Measurements from ENCODE around the gene PTPRC. TPM values are rescaled to one million over a fixed set of nuclear protein-coding genes. Genes with fewer than 3 reads are reported as not detected.

Gene PTPRC
- total and polyA plus RNA-seq, 2 donors (not counting 1 experiment from before 2014, with no cell fraction given) = under 0.01 to 0.11 TPM

DNA sequence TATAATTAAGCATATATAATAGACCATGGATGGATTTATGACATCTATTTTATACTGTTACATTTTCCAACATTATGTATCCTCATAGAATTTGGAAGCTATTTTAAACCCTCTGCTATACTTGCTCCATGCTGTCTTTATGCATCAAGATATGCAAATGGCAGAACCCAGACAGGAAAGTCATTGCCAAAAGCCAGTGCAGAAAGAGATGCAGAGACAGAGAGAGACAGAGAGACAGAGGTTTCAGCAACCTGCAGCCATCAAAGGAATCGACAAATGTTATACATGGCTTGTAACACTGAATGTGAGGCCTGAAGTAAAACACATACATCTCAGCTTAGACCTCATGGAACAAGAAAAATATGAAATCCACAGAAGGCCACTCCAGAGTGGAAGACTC, 7.5 kb upstream of the PTPRC start:
- no peak overlapping the region for H3K4me3 ChIP-seq (replicated peaks in 1 of 4; ENCODE audit: control extremely low read depth in 1 of 4, insufficient read depth in 1 of 4, low read depth in 3 of 4, low read length in 4 of 4)
- TF ChIP-seq EZH2 (IDR thresholded peaks at IDR 0.05; ENCODE audit: low read length, missing control alignments) = no peak
- TF ChIP-seq, protein P1, sequence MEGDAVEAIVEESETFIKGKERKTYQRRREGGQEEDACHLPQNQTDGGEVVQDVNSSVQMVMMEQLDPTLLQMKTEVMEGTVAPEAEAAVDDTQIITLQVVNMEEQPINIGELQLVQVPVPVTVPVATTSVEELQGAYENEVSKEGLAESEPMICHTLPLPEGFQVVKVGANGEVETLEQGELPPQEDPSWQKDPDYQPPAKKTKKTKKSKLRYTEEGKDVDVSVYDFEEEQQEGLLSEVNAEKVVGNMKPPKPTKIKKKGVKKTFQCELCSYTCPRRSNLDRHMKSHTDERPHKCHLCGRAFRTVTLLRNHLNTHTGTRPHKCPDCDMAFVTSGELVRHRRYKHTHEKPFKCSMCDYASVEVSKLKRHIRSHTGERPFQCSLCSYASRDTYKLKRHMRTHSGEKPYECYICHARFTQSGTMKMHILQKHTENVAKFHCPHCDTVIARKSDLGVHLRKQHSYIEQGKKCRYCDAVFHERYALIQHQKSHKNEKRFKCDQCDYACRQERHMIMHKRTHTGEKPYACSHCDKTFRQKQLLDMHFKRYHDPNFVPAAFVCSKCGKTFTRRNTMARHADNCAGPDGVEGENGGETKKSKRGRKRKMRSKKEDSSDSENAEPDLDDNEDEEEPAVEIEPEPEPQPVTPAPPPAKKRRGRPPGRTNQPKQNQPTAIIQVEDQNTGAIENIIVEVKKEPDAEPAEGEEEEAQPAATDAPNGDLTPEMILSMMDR (conservative IDR thresholded peaks at IDR 0.05 in 1 of 2, IDR thresholded peaks at IDR 0.05 in 1 of 2; ENCODE audit: low read depth in 1 of 2, low read length in 2 of 2) = no peak
- no peak overlapping the region for H3K9ac ChIP-seq (ENCODE audit: insufficient read depth, low read length)
- H2AFZ ChIP-seq (ENCODE audit: low read length) = no peak overlapping the region
- H3K27ac ChIP-seq (ENCODE audit: insufficient read depth, low read length) = no peak overlapping the region
- H3K9me3 ChIP-seq (ENCODE audit: control insufficient read depth, insufficient read depth, low read depth, low read length) = no peaks in the 10 kb centered on the region
- no peak for DNase-seq (ENCODE audit: low read depth in 2 of 2)
- no peaks in the 10 kb centered on the region for H3K36me3 ChIP-seq (ENCODE audit: control insufficient read depth, insufficient read depth, low read length)
- no peaks in the 10 kb centered on the region for H3K4me1 ChIP-seq (ENCODE audit: control insufficient read depth, extremely low read depth, insufficient read depth, low read length)
- no peaks in the 10 kb centered on the region for H3K79me2 ChIP-seq (ENCODE audit: control insufficient read depth, insufficient read depth, low read length)
- no peak overlapping the region for H3K4me2 ChIP-seq (ENCODE audit: extremely low read depth, insufficient read depth, low read length)
- H3K27me3 ChIP-seq (ENCODE audit: control insufficient read depth, insufficient read depth, low read length) = no peaks in the 10 kb centered on the region
- no peaks in the 10 kb centered on the region for H4K20me1 ChIP-seq (ENCODE audit: control insufficient read depth, extremely low read depth, insufficient read depth, low read length)

DNA sequence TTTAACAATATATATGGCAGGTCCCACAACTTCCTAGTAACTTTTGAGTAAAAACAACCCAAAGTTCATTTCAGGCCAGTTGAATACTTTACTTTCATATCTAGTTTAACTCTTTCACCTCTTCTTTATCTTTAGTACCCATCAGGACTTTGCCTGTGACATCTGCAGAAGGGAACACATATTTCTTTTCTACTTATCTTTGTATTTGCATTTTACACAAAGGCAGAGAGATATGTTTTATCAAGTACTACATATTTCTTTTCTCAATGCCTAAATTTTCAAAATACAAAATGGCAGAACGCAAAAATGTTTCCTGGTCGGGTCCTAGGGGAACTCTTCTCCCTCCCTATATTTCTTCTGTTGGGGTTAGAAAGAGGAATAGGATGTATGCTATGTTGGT, 6.8 kb upstream of the PTPRC start:
- H4K20me1 ChIP-seq (ENCODE audit: control insufficient read depth, extremely low read depth, insufficient read depth, low read length) = no peaks in the 10 kb centered on the region
- H3K4me3 ChIP-seq (replicated peaks in 1 of 4; ENCODE audit: control extremely low read depth in 1 of 4, insufficient read depth in 1 of 4, low read depth in 3 of 4, low read length in 4 of 4) = no peak overlapping the region

GRCh38 chr1:198633675-198634121, 5.1 kb upstream of the PTPRC start:
- no peaks in the 10 kb centered on the region for H3K9me3 ChIP-seq (ENCODE audit: control insufficient read depth, insufficient read depth, low read depth, low read length)
- H3K79me2 ChIP-seq (ENCODE audit: control insufficient read depth, insufficient read depth, low read length) = no peaks in the 10 kb centered on the region
- TF ChIP-seq EZH2 (IDR thresholded peaks at IDR 0.05; ENCODE audit: low read length, missing control alignments) = no peak
- TF ChIP-seq, protein P1 (conservative IDR thresholded peaks at IDR 0.05 in 1 of 2, IDR thresholded peaks at IDR 0.05 in 1 of 2; ENCODE audit: low read depth in 1 of 2, low read length in 2 of 2) = no peak
- H2AFZ ChIP-seq (ENCODE audit: low read length) = no peak overlapping the region
- no peaks in the 10 kb centered on the region for H3K27me3 ChIP-seq (ENCODE audit: control insufficient read depth, insufficient read depth, low read length)
- no peaks in the 10 kb centered on the region for H3K36me3 ChIP-seq (ENCODE audit: control insufficient read depth, insufficient read depth, low read length)
- H3K4me3 ChIP-seq (replicated peaks in 1 of 4; ENCODE audit: control extremely low read depth in 1 of 4, insufficient read depth in 1 of 4, low read depth in 3 of 4, low read length in 4 of 4) = no peak overlapping the region
- DNase-seq (ENCODE audit: low read depth in 2 of 2) = no peak
- no peak overlapping the region for H3K27ac ChIP-seq (ENCODE audit: insufficient read depth, low read length)
- H3K9ac ChIP-seq (ENCODE audit: insufficient read depth, low read length) = no peak overlapping the region
- H3K4me2 ChIP-seq (ENCODE audit: extremely low read depth, insufficient read depth, low read length) = no peak overlapping the region
- H4K20me1 ChIP-seq (ENCODE audit: control insufficient read depth, extremely low read depth, insufficient read depth, low read length) = no peaks in the 10 kb centered on the region
- H3K4me1 ChIP-seq (ENCODE audit: control insufficient read depth, extremely low read depth, insufficient read depth, low read length) = no peaks in the 10 kb centered on the region

More for the DNA sequence above, 6.8 kb upstream of the PTPRC start:
- Histone ChIP-seq H3K4me2 (ENCODE audit: extremely low read depth, insufficient read depth, low read length) (no peak overlapping the region), H3K79me2 (ENCODE audit: control insufficient read depth, insufficient read depth, low read length) (no peaks in the 10 kb centered on the region), H3K36me3 (ENCODE audit: control insufficient read depth, insufficient read depth, low read length) (no peaks in the 10 kb centered on the region), H3K4me1 (ENCODE audit: control insufficient read depth, extremely low read depth, insufficient read depth, low read length) (no peaks in the 10 kb centered on the region), H3K9ac (ENCODE audit: insufficient read depth, low read length) (no peak overlapping the region), H2AFZ (ENCODE audit: low read length) (no peak overlapping the region), H3K27ac (ENCODE audit: insufficient read depth, low read length) (no peak overlapping the region), H3K9me3 (ENCODE audit: control insufficient read depth, insufficient read depth, low read depth, low read length) (no peaks in the 10 kb centered on the region), H3K27me3 (ENCODE audit: control insufficient read depth, insufficient read depth, low read length) (no peaks in the 10 kb centered on the region)
- DNase-seq (ENCODE audit: low read depth in 2 of 2) = no peak
- TF ChIP-seq, protein P1 (conservative IDR thresholded peaks at IDR 0.05 in 1 of 2, IDR thresholded peaks at IDR 0.05 in 1 of 2; ENCODE audit: low read depth in 1 of 2, low read length in 2 of 2) = no peak
- TF ChIP-seq EZH2 (IDR thresholded peaks at IDR 0.05; ENCODE audit: low read length, missing control alignments) = no peak
